ENCODE data around the gene ACSS2. TPM values are rescaled to one million over a fixed set of nuclear protein-coding genes. Genes with fewer than 3 reads are reported as not detected.

ACSS2 gene
- total and polyA plus RNA-seq, 10 of the 15 experiments (the other 5 are each of a cell fraction or from before 2014, with no cell fraction given) = 2.8 to 37.2 (median 24.2) TPM

DNA sequence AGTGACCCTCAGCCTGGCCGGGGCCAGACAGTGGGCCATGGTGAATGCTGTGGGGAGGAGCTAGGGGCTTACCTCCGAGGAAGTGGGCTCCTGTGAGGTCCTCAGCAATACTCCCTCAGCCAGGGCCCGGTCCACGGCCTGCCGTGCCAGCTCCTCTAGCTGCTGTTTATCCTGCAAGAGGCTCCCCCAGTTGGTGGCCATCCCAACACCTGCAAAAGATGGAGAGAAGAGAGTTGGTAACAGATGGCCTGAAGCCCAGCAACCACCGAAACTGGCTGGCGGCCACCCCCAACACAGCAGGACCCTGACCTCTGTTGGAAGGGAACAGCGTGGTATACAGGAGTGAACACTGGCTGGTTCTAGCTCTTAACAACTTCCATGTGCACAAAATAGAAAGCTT is 75.2 kb downstream of the ACSS2 start:
- POLR2A ChIA-PET = interaction anchor here (2.0 kb wide), 1 partner anchor 76 kb away, joined by 7 read pairs; the partner anchor contains the start of gene ACSS2
- RAD21 ChIA-PET (ENCODE audit: unreplicated experiment) = interaction anchor here (1.3 to 2.4 kb wide), 2 partner anchors 75 to 78 kb away, joined by 4 to 6 read pairs; partner anchors contain the start of gene ACSS2
- no TSS peak for BruUV-seq (replicated peaks)
- intact Hi-C loops (cut with micrococcal nuclease; ENCODE audit: unreplicated experiment) (no loop called here), in situ Hi-C loops (cut with MboI) (no loop called here)
- Histone ChIP-seq H3K36me3 (ENCODE audit: control insufficient read depth in 2 of 2, insufficient read depth in 2 of 2, low read length in 1 of 2) (peaks cover 0 to 3% of the 10 kb centered on the region in 2 experiments; a peak in 2 of 4 replicates), H3K9me3 (replicated peaks; ENCODE audit: control insufficient read depth, insufficient read depth, low read length) (no peaks in the 10 kb centered on the region), H4K20me1 (ENCODE audit: control insufficient read depth, insufficient read depth) (no peaks in the 10 kb centered on the region), H3K27ac (ENCODE audit: control insufficient read depth, insufficient read depth) (no peak overlapping the region), H3K79me2 (ENCODE audit: control insufficient read depth, insufficient read depth, low read length) (0 out of 2 replicates have a peak, but pooled peaks cover 2% of the 10 kb centered on the region), H3K9ac (ENCODE audit: control insufficient read depth, insufficient read depth, low read length) (no peak overlapping the region; the same call in 1 of the 2 replicates), H3K4me3 (no peak overlapping the region), H3K4me1 (ENCODE audit: control insufficient read depth, insufficient read depth, low read length) (peaks cover 8% of the 10 kb centered on the region), H3K27me3 (replicated peaks in 1 of 2; ENCODE audit: control insufficient read depth in 2 of 2, insufficient read depth in 2 of 2, low read length in 1 of 2) (no peaks in the 10 kb centered on the region), H3K4me2 (ENCODE audit: control insufficient read depth, insufficient read depth) (peak overlapping the region; percentile 44; the same call in 1 of the 2 replicates), H2AFZ (ENCODE audit: control insufficient read depth, low read depth, low read length) (no peak overlapping the region)
- SMC1A ChIA-PET (ENCODE audit: uncharacterized antibody, unreplicated experiment) = interaction anchor here (0.6 to 1.4 kb wide), 5 partner anchors 48 to 1586 kb away, joined by 3 to 7 read pairs (median 3); partner anchors contain the start of gene ACSS2
- FAIRE-seq = no peak
- ATAC-seq = no peak
- CTCF ChIA-PET = interaction anchor here (2.7 kb wide), 1 partner anchor 78 kb away, joined by 13 read pairs; the partner anchor contains the start of gene GGT7
- no peak for DNase-seq (ENCODE audit: low read depth, low spot score)
- TF ChIP-seq ZNF207 (IDR thresholded peaks at IDR 0.05; ENCODE audit: borderline replicate concordance) = no peak
- TF ChIP-seq POU2F2 (IDR thresholded peaks at IDR 0.05; ENCODE audit: borderline replicate concordance, low read depth, low read length) = no peak
- no peak for TF ChIP-seq CBFB (IDR thresholded peaks at IDR 0.05; ENCODE audit: low read depth)
- TF ChIP-seq SREBF2 (IDR thresholded peaks at IDR 0.05; ENCODE audit: low read length) = no peak
- TF ChIP-seq, protein P1, sequence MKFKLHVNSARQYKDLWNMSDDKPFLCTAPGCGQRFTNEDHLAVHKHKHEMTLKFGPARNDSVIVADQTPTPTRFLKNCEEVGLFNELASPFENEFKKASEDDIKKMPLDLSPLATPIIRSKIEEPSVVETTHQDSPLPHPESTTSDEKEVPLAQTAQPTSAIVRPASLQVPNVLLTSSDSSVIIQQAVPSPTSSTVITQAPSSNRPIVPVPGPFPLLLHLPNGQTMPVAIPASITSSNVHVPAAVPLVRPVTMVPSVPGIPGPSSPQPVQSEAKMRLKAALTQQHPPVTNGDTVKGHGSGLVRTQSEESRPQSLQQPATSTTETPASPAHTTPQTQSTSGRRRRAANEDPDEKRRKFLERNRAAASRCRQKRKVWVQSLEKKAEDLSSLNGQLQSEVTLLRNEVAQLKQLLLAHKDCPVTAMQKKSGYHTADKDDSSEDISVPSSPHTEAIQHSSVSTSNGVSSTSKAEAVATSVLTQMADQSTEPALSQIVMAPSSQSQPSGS (IDR thresholded peaks at IDR 0.05; ENCODE audit: low read length) = no peak
- no peak for TF ChIP-seq CBX3 (IDR thresholded peaks at IDR 0.05; ENCODE audit: borderline replicate concordance, low read depth)
- TF ChIP-seq PML (IDR thresholded peaks at IDR 0.05; ENCODE audit: low read length) = no peak
- TF ChIP-seq HCFC1 (IDR thresholded peaks at IDR 0.05; ENCODE audit: low read length) = no peak
- TF ChIP-seq KAT2A (conservative IDR thresholded peaks at IDR 0.05; ENCODE audit: control insufficient read depth, low read depth, low read length) = no peak
- TF ChIP-seq HDGF (IDR thresholded peaks at IDR 0.05) = no peak
- TF ChIP-seq ZNF274 (IDR thresholded peaks at IDR 0.05; ENCODE audit: insufficient read depth, insufficient read length) = no peak
- TF ChIP-seq MTA3 (IDR thresholded peaks at IDR 0.05; ENCODE audit: borderline replicate concordance, low read length) = no peak
- TF ChIP-seq RBBP5 (conservative IDR thresholded peaks at IDR 0.05) = no peak
- TF ChIP-seq, protein P2, sequence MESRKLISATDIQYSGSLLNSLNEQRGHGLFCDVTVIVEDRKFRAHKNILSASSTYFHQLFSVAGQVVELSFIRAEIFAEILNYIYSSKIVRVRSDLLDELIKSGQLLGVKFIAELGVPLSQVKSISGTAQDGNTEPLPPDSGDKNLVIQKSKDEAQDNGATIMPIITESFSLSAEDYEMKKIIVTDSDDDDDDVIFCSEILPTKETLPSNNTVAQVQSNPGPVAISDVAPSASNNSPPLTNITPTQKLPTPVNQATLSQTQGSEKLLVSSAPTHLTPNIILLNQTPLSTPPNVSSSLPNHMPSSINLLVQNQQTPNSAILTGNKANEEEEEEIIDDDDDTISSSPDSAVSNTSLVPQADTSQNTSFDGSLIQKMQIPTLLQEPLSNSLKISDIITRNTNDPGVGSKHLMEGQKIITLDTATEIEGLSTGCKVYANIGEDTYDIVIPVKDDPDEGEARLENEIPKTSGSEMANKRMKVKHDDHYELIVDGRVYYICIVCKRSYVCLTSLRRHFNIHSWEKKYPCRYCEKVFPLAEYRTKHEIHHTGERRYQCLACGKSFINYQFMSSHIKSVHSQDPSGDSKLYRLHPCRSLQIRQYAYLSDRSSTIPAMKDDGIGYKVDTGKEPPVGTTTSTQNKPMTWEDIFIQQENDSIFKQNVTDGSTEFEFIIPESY (IDR thresholded peaks at IDR 0.05) = no peak
- TF ChIP-seq, protein P3, sequence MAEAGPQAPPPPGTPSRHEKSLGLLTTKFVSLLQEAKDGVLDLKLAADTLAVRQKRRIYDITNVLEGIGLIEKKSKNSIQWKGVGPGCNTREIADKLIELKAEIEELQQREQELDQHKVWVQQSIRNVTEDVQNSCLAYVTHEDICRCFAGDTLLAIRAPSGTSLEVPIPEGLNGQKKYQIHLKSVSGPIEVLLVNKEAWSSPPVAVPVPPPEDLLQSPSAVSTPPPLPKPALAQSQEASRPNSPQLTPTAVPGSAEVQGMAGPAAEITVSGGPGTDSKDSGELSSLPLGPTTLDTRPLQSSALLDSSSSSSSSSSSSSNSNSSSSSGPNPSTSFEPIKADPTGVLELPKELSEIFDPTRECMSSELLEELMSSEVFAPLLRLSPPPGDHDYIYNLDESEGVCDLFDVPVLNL (IDR thresholded peaks at IDR 0.05; ENCODE audit: low read depth, low read length) = no peak
- TF ChIP-seq LARP7 (IDR thresholded peaks at IDR 0.05) = no peak
- TF ChIP-seq, protein P4, sequence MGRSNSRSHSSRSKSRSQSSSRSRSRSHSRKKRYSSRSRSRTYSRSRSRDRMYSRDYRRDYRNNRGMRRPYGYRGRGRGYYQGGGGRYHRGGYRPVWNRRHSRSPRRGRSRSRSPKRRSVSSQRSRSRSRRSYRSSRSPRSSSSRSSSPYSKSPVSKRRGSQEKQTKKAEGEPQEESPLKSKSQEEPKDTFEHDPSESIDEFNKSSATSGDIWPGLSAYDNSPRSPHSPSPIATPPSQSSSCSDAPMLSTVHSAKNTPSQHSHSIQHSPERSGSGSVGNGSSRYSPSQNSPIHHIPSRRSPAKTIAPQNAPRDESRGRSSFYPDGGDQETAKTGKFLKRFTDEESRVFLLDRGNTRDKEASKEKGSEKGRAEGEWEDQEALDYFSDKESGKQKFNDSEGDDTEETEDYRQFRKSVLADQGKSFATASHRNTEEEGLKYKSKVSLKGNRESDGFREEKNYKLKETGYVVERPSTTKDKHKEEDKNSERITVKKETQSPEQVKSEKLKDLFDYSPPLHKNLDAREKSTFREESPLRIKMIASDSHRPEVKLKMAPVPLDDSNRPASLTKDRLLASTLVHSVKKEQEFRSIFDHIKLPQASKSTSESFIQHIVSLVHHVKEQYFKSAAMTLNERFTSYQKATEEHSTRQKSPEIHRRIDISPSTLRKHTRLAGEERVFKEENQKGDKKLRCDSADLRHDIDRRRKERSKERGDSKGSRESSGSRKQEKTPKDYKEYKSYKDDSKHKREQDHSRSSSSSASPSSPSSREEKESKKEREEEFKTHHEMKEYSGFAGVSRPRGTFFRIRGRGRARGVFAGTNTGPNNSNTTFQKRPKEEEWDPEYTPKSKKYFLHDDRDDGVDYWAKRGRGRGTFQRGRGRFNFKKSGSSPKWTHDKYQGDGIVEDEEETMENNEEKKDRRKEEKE (IDR thresholded peaks at IDR 0.05) = no peak
- 65% methylated on average over 5 of the region's 8 CpGs for WGBS (ENCODE audit: insufficient coverage, insufficient replicate concordance, low lambda C conversion rate, missing lambda C conversion rate)

Measured in GM12878 (cell line).